Panc1 (cell line): ENCODE data around the gene PRKCA. TPM values are rescaled to one million over a fixed set of nuclear protein-coding genes. Genes with fewer than 3 reads are reported as not detected.

Source experiments
- ATAC-seq: fragments of 200-7000 bp; cut with Tn5 transposase; 2 replicates; pipeline ENCODE4 v1.9.1; 2020; ENCODE audit warnings: mild to moderate bottlenecking, moderate library complexity
- BruUV-seq: library from RNA; stranded (reverse); fragments of 400-500 nt; replicated peaks from 2 replicates; lab custom pipeline; 2021; lab: Mats Ljungman, UMichigan
- CTCF ChIA-PET: fragments of 300-600 bp; sonication (Branson Sonifier 250); formaldehyde crosslinking; loops from one replicate; lab custom pipeline; 2022; ENCODE audit warnings: antibody characterized with exemption; lab: Charles Lee
- POLR2A ChIA-PET: fragments of 300-600 bp; sonication (Branson Sonifier 250); formaldehyde crosslinking; loops from one replicate; lab custom pipeline; 2022; ENCODE audit warnings: antibody characterized with exemption; lab: Charles Lee
- DNase-seq: peaks from one replicate; pipeline ENCODE4 v3.0.0-alpha.2; 2010; ENCODE audit warnings: low read depth, low spot score
- H3K27ac ChIP-seq: 2 replicates; pipeline ENCODE4 v1.5.1; 2011; ENCODE audit warnings: mild to moderate bottlenecking, low read length, inconsistent platforms
- H3K27me3 ChIP-seq: fragments of 200-500 bp; sonication (Bioruptor generic); 2 replicates; pipeline ENCODE4 v1.6.0; 2014; ENCODE audit warnings: low read length, inconsistent platforms; ENCODE audit not compliant: control insufficient read depth, insufficient read depth
- H3K36me3 ChIP-seq: fragments of 200-500 bp; sonication (Bioruptor generic); 2 replicates; pipeline ENCODE4 v1.5.1; 2014; ENCODE audit warnings: inconsistent platforms, mild to moderate bottlenecking, low read length, moderate library complexity; ENCODE audit not compliant: control insufficient read depth, insufficient read depth
- H3K4me1 ChIP-seq: 2 replicates; pipeline ENCODE4 v1.5.1; 2011; ENCODE audit warnings: inconsistent platforms, mild to moderate bottlenecking, low read length, moderate library complexity; ENCODE audit not compliant: control insufficient read depth, insufficient read depth
- H3K4me3 ChIP-seq, 2 experiments: 2 replicates each; pipeline ENCODE4 v1.5.1; 2011 to 2012; ENCODE audit warnings: low read depth in 2 of 2, low read length in 2 of 2, mild to moderate bottlenecking in 2 of 2, inconsistent platforms in 1 of 2, moderate library complexity in 1 of 2
- H3K9me3 ChIP-seq: fragments of 200-500 bp; sonication (Bioruptor generic); 2 replicates; pipeline ENCODE4 v1.5.1; 2014; ENCODE audit warnings: low read depth, mild to moderate bottlenecking, inconsistent platforms, low read length, moderate library complexity; ENCODE audit not compliant: control insufficient read depth, insufficient read depth
- CTCF ChIP-seq: fragments of 450-650 bp; IDR thresholded peaks from 2 replicates; pipeline ENCODE4 v1.5.1; 2017; ENCODE audit warnings: mild to moderate bottlenecking
- POLR2AphosphoS5 ChIP-seq: IDR thresholded peaks from 2 replicates; pipeline ENCODE4 v1.6.1; 2012; ENCODE audit warnings: mild to moderate bottlenecking, low read depth, low read length, moderate library complexity
- REST ChIP-seq, 2 experiments: IDR thresholded peaks; 2 replicates each; pipeline ENCODE4 v1.6.1; 2011 to 2012; ENCODE audit warnings: low read depth in 2 of 2, control low read depth in 1 of 2, low read length in 1 of 2, mild to moderate bottlenecking in 1 of 2, moderate library complexity in 1 of 2; ENCODE audit not compliant: insufficient read depth in 1 of 2
- SIN3A ChIP-seq: IDR thresholded peaks from 2 replicates; pipeline ENCODE4 v1.6.1; 2012; ENCODE audit warnings: low read depth, mild to moderate bottlenecking, low read length, moderate library complexity, borderline replicate concordance; ENCODE audit not compliant: insufficient read depth
- TCF7L2 ChIP-seq: IDR thresholded peaks from 2 replicates; pipeline ENCODE4 v1.6.1; 2011; ENCODE audit warnings: mild to moderate bottlenecking, low read depth, low read length, inconsistent platforms
- in situ Hi-C: cut with HindIII; loops from 2 replicates; pipeline ENCODE4 v1.10.0; 2016; ENCODE audit warnings: low sequenced_read_pairs, low pct_unique_long_range_greater_than_20kb
- intact Hi-C: fragments of 100-400 bp; cut with micrococcal nuclease; formaldehyde crosslinking; loops from one replicate; pipeline ENCODE4 v1.10.0; 2022; ENCODE audit not compliant: unreplicated experiment
- total RNA-seq: library from RNA; stranded (reverse); gene quantifications from one replicate; pipeline ENCODE4 v1.2.1, GENCODE V29; 2021; ENCODE audit not compliant: unreplicated experiment

The PRKCA gene
- total RNA-seq, 1 experiment from 2014 or later: 53.0 TPM

- no TSS peak for BruUV-seq
- CTCF ChIA-PET: no interaction called here
- no peaks in the 10 kb centered on the region for H3K36me3 ChIP-seq
- DNase-seq: no peak
- H3K4me1 ChIP-seq: peaks cover 16% of the 10 kb centered on the region
- TF ChIP-seq CTCF (no peak), TCF7L2 (no peak), REST (IDR thresholded peaks at IDR 0.05; ENCODE audit: insufficient read depth in 1 of 2, low read depth in 2 of 2, low read length in 1 of 2) (no peak), POLR2AphosphoS5 (no peak), SIN3A (no peak)
- POLR2A ChIA-PET: no interaction called here
- in situ Hi-C loops: no loop called here
- H3K9me3 ChIP-seq: no peaks in the 10 kb centered on the region
- H3K4me3 ChIP-seq: no peak overlapping the region
- no peak overlapping the region for H3K27ac ChIP-seq
- no peak for ATAC-seq
- intact Hi-C loops: no loop called here
- H3K27me3 ChIP-seq: no peaks in the 10 kb centered on the region
These were observed 415.2 kb downstream of the PRKCA start for GRCh38 chr17:66717641-66718058.

GRCh38 chr17:66720027-66720426 lies 417.6 kb downstream of the PRKCA start:
- intact Hi-C loops: no loop called here
- TF ChIP-seq TCF7L2 (no peak), SIN3A (no peak)
- H3K4me3 ChIP-seq: no peak overlapping the region
- ChIA-PET CTCF (interaction anchor here (0.9 kb wide), 1 partner anchor 178 kb away, joined by 3 read pairs; no protein-coding TSS in a partner anchor), POLR2A (no interaction called here)
- in situ Hi-C loops: no loop called here
- H3K27me3 ChIP-seq: no peaks in the 10 kb centered on the region
- no peak for DNase-seq
- ATAC-seq: no peak
- H3K36me3 ChIP-seq: no peaks in the 10 kb centered on the region
- H3K9me3 ChIP-seq: no peaks in the 10 kb centered on the region
- no TSS peak for BruUV-seq
- no peak overlapping the region for H3K27ac ChIP-seq
- H3K4me1 ChIP-seq: peaks cover 25% of the 10 kb centered on the region

- no peaks in the 10 kb centered on the region for H3K27me3 ChIP-seq
- H3K36me3 ChIP-seq: no peaks in the 10 kb centered on the region
- in situ Hi-C loops (no loop called here), intact Hi-C loops (no loop called here)
- DNase-seq (no peak), ATAC-seq (no peak)
- H3K4me3 ChIP-seq: no peak overlapping the region
- no peaks in the 10 kb centered on the region for H3K9me3 ChIP-seq
- no TSS peak for BruUV-seq
- TF ChIP-seq CTCF (no peak), SIN3A (no peak), REST (IDR thresholded peaks at IDR 0.05; ENCODE audit: insufficient read depth in 1 of 2, low read depth in 2 of 2, low read length in 1 of 2) (no peak), TCF7L2 (no peak), POLR2AphosphoS5 (no peak)
- ChIA-PET POLR2A (no interaction called here), CTCF (interaction anchor here (0.9 kb wide), 1 partner anchor 177 kb away, joined by 3 read pairs; no protein-coding TSS in a partner anchor)
- peaks cover 20% of the 10 kb centered on the region for H3K4me1 ChIP-seq
- no peak overlapping the region for H3K27ac ChIP-seq
These were observed 418.2 kb downstream of the PRKCA start for GRCh38 chr17:66720567-66720966.
